Posterior vena cava (tissue), 2 donors: ENCODE data around the gene ADAM19. TPM values are rescaled to one million over a fixed set of nuclear protein-coding genes. Genes with fewer than 3 reads are reported as not detected.

Source experiments
- DNase-seq: peaks from one replicate; pipeline ENCODE4 v3.0.0-alpha.2; 2020; ENCODE audit warnings: low spot score
- intact Hi-C, 2 donors: fragments of 100-400 bp; cut with DNase I; formaldehyde crosslinking; loops; one replicate each; pipeline versions ENCODE4 v1.14.1 to v1.14.2; 2022 to 2023
- total RNA-seq, 2 donors: library from RNA; stranded (reverse); fragmentation: NEBNext Ultra II Directional; extraction: Animal tissue kit (Norgen Biotek cat#: 25700); gene quantifications; one replicate each; pipeline ENCODE4 v1.2.1, GENCODE V29; 2021
- donor health status: DM: yes; HTN: yes; CAD: no.
- donor health status: DM: yes; HTN: yes; CAD: no.

ADAM19 gene
- total RNA-seq, 2 donors from 2014 or later = 37.0 to 47.0 TPM

DNA sequence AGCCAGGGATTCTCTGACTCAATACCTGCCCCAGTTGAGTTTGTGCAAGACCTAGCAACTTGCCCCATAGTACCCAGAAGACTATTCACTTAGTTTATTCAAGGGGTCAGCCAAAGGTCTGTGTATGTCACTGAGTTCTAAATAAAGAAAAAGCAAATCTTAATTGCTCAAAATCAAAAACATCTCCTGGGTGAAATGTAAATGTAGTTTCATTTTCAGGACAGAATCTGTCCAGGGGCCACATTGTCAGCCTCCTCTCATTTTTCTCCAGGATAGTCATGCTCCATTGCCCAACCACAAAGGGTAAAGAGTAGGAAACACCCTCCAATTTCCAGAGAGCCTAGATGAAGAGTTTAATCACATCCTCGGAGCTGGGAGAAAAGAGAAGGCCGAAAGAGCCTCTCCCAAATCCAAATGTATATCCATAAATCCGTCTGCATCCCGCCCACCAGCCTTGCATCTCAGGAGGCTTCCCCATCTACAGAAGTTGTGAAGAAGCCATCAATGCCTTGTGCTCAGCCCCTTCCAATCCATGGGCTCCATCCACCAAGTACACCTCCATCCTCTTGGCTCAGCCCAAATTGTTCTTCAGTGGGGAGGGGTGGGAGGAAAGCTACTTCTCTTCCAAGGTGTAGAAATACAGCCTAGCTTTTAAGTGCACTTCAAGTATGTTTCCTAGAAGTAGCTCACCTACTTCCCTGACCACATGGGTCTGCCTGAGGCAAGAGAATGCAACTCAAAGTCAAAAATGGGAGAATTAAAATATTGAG, 26.9 kb downstream of the ADAM19 start:
- no peak for DNase-seq
- intact Hi-C loops = no loop called here

DNA sequence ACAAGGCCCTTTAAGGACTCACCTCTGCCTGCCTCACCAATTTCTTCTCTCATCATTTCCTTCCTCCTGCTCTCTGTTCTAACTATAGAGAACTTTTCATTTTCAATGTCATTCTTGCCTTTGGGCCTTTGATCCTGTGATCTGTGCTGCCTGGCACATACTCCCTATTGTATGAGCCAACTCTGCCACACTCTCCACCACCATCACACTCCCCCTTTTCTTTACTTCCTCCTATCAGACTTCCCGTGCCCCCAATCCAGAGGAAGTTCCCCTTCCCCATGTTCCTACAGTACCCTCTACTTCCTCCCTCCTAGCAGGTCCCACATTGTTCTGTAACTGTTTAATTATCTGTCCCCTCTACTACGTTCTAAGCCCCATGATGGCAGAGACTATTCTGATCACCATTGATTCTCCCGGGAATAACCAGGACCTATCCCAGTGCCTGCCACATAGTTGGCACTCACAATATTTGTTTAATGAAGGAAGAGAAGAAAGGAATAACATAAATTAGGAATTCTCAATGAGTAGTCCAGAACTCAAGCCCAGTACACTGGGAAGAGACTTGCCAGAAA, 27.5 kb downstream of the ADAM19 start:
- no peak for DNase-seq
- intact Hi-C loops = no loop called here

DNA sequence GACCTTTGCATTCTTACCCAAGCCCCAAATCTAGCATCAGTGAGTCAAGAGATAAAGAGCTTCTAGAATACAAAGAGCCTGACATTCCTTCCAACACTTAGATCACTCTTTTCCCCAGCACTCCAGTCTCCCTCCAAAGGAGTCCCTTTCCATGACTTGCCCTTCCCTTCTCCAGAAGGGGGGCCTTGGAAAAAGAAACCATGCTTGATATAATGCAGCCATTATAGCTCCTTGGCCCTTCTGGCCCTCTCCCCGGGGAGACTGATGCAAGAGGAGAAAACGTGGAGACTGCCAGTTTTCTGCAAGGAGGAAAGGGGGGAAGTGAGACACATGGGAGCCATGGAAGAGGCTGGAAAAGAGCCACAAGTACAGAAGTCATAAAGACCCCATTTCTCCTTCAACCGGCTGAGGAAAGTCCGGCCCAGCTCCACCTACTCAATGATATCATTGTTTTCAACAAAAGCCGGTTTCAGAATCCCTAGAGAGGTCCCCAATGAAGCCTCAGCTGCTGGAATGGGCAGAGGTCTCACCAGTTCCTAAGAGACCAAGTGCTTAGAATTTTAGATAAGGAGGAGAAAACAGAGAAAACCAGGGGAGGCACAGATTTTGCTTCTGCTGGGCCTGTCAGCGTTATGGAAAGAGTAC, 29.0 kb downstream of the ADAM19 start:
- DNase-seq = no peak

DNA sequence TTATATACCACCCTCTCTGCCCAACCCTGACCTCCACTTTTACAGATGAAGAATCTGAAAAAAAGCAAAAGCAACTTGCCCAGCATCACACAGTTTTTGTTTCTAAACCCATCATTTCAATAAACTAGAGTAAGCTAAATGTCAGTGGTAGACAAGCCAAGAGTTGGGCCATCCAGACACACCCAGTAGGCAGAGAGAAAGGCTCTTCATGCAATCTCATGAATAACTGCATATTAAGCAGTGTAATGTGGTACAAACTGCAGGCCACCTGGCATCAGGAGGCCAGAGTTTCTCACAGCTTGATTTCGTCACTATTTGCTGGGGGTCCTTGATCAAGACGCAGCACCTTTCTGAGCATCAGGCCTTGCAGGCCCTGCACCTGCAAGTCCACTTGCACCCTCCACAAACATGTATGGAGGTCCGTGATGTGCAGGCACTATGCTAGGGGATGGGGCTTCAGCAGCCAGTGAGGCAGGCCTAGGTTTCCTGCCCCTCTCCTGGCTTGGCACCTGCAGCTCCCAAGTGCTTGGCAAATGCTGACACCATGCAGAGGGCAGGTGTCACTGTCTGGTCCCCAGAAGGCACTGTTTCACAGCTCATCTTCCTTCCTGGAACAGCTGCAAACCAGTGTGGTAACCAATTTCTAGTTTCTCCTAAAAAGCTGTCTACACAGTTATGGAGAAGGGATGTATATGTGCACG, 29.8 kb downstream of the ADAM19 start:
- DNase-seq = no peak
- intact Hi-C loops = no loop called here

More for the DNA sequence above, 29.0 kb downstream of the ADAM19 start:
- intact Hi-C loops = no loop called here

DNA sequence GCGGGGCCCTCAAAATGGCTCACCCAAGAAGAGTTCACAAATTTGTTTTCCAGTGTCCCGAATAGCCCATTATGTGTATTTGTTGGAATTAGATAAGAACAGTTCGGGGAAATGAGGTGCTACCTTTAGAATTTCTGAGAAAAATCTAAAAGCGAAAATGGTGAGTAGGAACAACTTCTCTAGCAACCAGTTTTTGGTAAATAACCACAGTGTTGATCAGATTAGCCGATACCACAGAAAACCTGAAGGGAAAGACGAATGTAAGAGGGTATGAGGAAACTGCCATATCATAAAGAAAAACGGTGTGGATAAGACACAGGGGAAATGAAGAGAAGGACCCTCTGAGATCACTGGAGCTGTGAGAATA, 31.0 kb downstream of the ADAM19 start:
- intact Hi-C loops = no loop called here
- no peak for DNase-seq

DNA sequence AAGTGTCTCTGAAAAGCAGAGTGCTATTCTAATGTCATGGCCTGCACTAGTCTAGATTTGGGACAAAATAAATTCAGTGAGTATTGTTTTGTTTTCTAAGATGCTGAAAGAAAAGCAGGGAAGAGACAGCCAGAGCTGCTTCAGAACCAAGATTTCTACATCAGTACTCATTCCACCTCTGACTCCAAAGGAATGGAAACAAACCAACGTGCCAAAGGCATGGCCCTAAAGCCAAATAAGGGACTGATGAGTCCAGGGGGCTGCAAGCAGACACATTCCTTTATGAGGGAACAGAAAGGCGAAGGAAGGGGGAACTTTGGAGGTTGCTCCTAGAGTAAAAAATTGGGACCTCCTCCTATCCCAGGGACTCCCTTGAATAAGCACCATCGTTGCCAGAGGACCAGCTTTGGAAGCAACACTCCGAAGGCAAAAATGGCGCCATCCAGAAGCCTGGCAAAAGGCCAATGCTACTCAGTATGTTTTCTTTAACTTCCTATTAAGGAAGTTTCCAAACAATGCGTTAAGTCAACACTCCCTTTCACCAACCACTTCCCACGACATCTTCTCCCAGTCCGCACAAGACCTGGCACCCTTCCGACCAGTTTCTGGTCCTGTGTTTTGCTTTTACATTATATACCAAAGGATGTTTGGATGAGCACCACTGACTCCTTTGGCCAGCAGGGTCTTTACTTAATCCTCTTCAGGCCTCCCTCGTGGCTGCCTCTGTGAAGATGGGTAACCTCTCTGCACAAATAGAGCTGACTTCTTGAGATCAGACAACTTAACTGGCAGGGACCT, 31.6 kb downstream of the ADAM19 start:
- intact Hi-C loops = no loop called here

DNA sequence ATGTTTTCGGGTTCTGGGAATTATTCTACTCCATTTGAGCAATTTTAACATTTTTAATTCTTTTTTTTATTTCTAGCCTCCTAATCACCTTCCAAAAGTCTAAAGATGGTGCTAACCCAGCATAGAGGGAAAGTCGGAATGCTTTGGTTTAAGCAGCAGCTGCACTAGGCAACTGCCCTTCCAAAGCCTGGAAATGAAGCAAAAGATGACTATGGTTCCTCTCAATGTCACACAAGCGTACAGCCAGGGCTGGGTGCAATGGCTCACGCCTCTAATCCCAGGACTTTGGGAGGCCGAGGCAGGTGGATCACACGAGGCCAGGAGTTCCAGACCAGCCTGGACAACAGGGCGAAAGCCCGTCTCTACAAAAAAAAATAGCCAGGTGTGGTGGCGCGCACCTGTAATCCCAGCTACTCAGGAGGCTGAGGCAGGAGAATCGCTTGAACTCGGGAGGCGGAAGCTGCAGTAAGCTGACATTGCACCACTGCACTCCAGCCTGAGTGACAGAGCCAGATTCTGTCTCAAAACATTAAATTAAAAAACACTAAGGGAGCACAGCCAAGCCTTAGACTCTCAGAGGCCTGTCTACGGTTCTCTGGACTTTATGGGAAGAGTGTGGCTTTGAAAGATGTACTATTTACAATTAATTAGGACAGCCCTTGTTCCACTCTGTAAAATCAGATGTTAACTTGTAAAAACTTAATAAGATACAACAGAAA, 33.1 kb downstream of the ADAM19 start:
- intact Hi-C loops = no loop called here
- no peak for DNase-seq

More for the DNA sequence above, 31.6 kb downstream of the ADAM19 start:
- no peak for DNase-seq

DNA sequence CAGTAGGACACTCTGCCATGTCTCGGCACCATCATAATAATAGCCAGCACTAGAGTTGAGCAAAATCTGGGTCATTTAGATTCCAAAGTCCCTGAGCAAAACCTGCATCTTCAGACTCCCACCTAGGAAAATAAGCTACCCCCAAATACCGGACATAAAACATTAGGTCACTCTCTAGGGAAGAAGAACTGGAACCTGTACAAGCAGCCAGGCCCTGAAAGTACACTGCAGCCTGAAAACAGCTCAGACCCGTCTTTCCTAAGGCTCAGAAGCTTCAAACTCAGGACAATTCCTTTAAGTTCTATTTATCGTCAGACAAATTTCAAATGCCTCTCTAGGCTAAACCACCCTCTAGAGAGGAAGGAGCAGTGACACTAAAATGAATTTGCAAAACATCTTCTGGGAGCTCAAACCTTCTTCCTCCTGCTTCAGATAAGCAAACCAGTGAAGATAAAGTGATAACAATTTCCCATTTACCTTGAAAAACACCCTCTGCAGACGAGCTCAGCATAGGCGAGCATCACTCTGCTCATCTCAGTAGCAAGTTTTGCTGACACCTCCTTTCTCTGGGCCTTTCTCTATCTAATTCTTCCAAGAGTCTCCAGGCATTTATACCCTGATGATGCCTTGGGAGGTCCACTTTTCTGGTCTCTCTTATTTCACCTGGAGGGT, 34.0 kb downstream of the ADAM19 start:
- no peak for DNase-seq
- intact Hi-C loops = no loop called here

DNA sequence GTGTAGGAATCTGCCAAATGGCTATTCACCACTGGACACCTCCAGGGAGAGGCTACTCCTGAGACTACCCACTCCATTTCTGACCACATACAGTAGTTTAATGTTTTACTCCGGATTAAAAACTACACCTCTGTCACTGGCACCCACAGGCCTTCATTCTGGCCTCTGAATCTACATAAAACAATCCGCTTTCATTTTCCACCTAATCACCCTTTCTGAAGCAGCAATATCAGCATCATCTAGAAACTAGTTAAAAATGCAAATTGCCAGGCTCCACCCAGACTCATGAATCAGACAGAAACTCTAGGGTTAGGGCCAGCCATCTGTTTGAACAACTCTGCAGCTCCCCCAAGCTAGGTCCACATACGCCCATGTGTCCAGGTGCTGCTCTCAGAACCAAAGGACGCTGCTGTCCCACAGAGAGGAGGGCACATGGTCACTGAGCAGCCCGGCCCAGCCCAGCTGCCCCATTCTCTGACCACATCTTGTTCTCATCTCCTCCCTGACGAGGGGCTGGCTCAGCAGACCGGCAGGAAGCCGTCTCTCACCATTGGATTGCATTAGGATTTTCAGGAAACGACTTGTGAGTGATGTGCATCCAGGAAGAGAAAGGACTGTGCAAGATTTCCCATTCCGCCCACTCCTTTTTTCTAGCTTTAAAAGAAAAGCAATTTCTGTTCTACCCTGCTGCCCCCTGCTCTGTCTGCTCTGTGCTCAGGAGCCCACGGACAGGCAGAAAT, 34.7 kb downstream of the ADAM19 start:
- intact Hi-C loops = no loop called here

DNA sequence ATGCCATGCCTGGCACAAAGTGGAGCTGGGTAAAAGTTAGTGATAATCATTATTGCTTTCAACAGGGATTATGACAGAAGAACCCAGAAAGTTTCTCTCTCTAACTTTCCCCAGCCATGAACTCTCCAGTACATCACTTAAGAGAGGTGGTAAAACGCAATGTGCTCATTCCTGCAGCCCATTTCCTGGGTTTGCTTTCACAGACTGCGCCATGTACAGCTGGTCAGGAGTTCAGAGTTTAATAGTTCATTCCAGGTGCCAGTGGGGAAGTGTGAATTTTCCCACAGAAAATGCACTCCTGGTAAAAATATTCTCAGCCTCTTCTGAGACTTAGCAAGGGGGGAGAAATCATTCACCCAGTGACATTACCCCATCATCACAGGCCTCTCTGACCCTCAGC, 35.5 kb downstream of the ADAM19 start:
- intact Hi-C loops = no loop called here
- no peak for DNase-seq

More for the DNA sequence above, 34.7 kb downstream of the ADAM19 start:
- DNase-seq = peak; percentile 92

DNA sequence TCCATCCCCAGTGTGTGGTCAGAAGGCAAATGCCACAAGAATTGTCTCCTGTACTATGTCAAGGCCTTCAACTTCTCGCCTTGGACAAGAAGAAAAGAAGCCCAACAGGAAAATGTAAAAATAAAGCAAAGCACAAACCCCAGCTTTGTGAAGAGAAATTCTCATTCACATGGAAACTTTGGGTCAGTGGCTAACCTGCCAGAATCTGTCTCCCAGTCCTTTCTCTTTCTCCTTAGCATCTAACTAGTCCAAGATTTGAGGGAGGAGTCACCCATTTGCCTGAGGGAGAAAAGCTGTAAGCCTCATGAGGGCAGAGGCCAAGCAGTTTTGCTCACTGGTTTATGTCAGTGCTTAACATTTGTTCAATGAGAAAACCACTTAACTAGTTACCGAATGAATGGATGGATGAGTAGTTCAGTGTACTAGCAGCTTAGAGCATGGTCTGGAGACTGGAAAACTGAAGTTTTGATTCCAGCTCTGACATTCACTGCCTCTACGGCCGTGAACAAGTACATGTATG, 36.0 kb downstream of the ADAM19 start:
- DNase-seq = no peak
- intact Hi-C loops = loop anchor here in 1 of 2 donors (5.0 kb wide), 1 partner anchor 33 kb away; no protein-coding TSS in a partner anchor

DNA sequence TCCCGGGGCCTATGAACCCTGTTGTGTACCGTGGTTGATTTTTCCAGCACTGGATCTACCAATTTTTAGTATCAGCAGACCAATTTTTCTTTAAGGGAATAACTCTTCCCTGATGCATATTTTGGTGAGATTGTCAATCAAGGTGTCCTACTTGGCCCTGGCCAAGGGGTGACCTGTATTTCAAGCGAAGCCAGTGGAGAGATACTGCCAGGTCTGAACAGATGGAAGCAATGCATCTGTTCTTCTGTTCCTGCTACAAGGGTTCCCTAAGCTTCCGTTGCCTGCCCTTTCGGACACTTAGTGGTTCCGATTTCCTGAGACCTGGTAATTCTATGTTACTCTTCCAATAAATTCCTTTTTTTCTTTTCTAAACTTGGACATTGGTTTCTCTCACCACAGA, 37.3 kb downstream of the ADAM19 start:
- no peak for DNase-seq
- intact Hi-C loops = loop anchor here in 1 of 2 donors (5.0 kb wide), 1 partner anchor 34 kb away; no protein-coding TSS in a partner anchor

DNA sequence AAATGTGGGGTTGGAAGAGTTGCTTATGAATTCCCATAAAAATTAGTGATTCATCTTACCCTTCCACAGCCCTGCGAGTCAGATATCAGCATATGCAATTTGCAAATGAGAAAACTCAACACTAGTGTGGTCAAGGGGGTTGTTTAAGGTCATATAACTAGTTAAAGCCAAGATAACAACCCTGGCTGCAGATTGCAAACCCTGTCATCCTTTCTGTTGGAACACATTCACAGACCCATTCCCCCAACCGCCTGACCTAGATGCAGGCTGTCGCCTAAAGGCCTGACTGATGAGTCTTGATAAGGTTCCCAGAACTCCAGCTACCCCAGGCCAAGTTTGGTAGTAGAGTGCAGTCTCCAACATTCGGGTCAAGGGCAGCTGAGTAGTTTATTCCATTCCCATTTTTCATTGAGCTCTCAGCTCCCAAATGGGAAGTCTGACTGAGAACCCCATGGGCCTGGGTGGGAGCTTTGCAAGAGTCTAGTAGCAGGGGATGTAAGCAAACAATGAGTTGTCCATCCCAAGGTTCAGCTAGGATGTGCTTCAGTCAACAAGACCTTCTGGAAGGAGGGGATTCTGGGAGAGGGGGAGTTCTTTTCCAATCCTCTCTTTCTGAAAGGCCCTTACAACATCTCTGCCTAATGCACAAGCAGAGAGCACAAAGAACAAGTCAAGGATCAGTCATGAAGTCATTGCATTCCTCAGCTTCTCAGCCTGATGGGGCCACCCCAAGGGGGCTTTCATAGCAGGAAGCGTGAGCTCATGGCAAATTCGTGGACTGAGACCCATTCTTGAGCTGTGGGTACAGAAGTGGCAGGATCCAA, 40.3 kb downstream of the ADAM19 start:
- intact Hi-C loops = loop anchor here in 1 of 2 donors (5.0 kb wide), 1 partner anchor 37 kb away; no protein-coding TSS in a partner anchor
- DNase-seq = peak; percentile 84

DNA sequence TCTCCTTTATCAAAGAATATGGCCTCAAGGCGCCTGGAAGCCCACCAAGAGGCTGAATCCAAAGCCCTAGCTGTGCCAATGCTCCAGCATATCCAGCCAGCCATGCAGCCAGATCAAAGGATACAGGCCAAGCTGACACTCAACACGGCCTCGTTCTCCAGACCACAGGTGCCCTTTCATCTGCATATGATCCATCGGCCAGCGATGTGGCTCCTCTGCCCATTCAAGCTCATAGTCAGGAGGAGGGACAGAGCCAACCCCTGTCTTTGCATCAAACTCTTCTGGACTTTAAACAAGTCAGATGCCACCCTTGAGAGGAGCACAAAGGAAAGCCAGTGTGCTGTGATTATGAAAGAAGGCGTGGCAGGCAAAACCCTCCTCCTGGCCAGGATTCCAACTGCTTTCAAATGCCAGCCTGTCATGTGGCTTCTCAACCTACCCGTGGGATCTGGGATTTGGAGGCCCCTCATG, 42.5 kb downstream of the ADAM19 start:
- intact Hi-C loops = no loop called here
- no peak for DNase-seq

DNA sequence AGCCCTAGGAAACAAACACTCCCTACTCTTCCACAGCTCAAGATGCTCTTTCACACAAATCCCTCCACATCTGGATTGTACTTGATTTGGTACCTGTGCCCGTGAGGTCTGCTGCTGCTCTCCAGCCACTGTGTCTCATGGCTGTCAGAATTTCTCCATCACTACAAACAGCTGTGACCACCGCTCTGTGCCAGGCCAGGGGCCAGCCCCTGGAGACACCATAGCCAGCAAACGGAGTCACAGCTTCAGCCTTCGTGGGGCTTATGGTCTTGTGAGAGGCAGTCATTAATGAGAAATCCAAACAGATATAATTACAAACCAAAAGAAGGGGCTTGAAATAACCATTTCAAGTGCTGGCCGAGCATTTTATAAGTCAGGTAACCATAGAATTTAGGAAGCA, 43.6 kb downstream of the ADAM19 start:
- intact Hi-C loops = no loop called here
- no peak for DNase-seq
